GM18498 (cell line): Measurements from ENCODE around the gene FBXW4.
A peak's percentile ranks its signal among the peaks of the same experiment; 100 is the strongest.

ENCODE experiments used
- ATAC-seq: cut with Tn5 transposase; IDR thresholded peaks from one replicate; pipeline ENCODE4 v1.9.1; 2021; ENCODE audit warnings: mild to moderate bottlenecking, moderate library complexity; ENCODE audit not compliant: unreplicated experiment

Gene FBXW4

GRCh38 chr10:101704331-101704730 is 9.4 kb upstream of the FBXW4 start:
- no peak for ATAC-seq

GRCh38 chr10:101696632-101697031 is 1.7 kb upstream of the FBXW4 start:
- ATAC-seq = no peak

- ATAC-seq = no peak
Measured at GRCh38 chr10:101695404-101695890, 477 bp upstream of the FBXW4 start.

GRCh38 chr10:101693978-101694673 is 844 bp downstream of the FBXW4 start:
- peak; percentile 77 for ATAC-seq

- peak; percentile 21 for ATAC-seq
Measured at GRCh38 chr10:101693651-101693977, 1.4 kb downstream of the FBXW4 start.

- ATAC-seq = no peak
Measured at GRCh38 chr10:101691081-101691480, 3.9 kb downstream of the FBXW4 start.

GRCh38 chr10:101690461-101690860 is 4.5 kb downstream of the FBXW4 start:
- no peak for ATAC-seq

- ATAC-seq = no peak
Measured at GRCh38 chr10:101687071-101687658, 7.8 kb downstream of the FBXW4 start.

GRCh38 chr10:101686133-101686925 is 8.6 kb downstream of the FBXW4 start:
- ATAC-seq = no peak

- no peak for ATAC-seq
Measured at GRCh38 chr10:101684782-101685181, 10.2 kb downstream of the FBXW4 start.

GRCh38 chr10:101683276-101683675 is 11.7 kb downstream of the FBXW4 start:
- ATAC-seq = no peak

- no peak for ATAC-seq
Measured at GRCh38 chr10:101682172-101682825, 12.7 kb downstream of the FBXW4 start.

GRCh38 chr10:101676565-101676964 is 18.4 kb downstream of the FBXW4 start:
- no peak for ATAC-seq

GRCh38 chr10:101675115-101675514 is 19.9 kb downstream of the FBXW4 start:
- ATAC-seq = no peak

GRCh38 chr10:101672536-101672935 is 22.4 kb downstream of the FBXW4 start:
- ATAC-seq = no peak

- peak; percentile 78 for ATAC-seq
Measured at GRCh38 chr10:101671453-101671852, 23.5 kb downstream of the FBXW4 start.

GRCh38 chr10:101670635-101671034 is 24.3 kb downstream of the FBXW4 start:
- ATAC-seq = no peak

GRCh38 chr10:101669181-101669580 is 25.8 kb downstream of the FBXW4 start:
- no peak for ATAC-seq

- no peak for ATAC-seq
Measured at GRCh38 chr10:101668566-101668965, 26.4 kb downstream of the FBXW4 start.

- ATAC-seq = no peak
Measured at GRCh38 chr10:101666083-101666482, 28.9 kb downstream of the FBXW4 start.

- no peak for ATAC-seq
Measured at GRCh38 chr10:101663097-101663496, 31.9 kb downstream of the FBXW4 start.
